Measurements from ENCODE around the gene SLC38A1. TPM values are rescaled to one million over a fixed set of nuclear protein-coding genes. Genes with fewer than 3 reads are reported as not detected.

Gene SLC38A1
- polyA plus RNA-seq, 2 of the 4 experiments (the other 2 are of a cell fraction) = 62.7 to 231 TPM

DNA sequence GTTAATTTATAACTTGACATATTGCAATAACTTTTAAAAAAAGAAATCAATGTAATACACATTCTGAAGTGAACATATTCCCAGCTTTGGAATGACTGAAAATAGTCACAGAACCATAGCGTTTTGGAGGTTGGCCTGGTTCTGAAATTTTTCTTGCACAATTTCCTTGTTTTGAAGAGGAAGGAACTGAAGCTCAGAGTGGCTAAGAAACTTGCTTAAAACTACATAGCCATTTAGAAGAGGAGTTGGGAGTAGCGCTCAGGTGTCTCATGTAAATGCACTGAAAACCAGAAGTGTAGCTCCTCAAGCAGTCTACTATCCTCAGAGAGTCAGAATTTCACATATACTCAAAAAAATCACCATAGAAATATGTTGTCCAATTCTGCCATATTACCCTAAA, 41.2 kb downstream of the SLC38A1 start (continued):
- TF ChIP-seq CHD2 (IDR thresholded peaks at IDR 0.05; ENCODE audit: low read length, partially characterized antibody) (no peak), HDAC2 (IDR thresholded peaks at IDR 0.05) (no peak), E2F6 (IDR thresholded peaks at IDR 0.05; ENCODE audit: borderline replicate concordance, low read depth) (no peak), ZC3H11A (IDR thresholded peaks at IDR 0.05) (no peak), HOXA7 (CRISPR knock-in tag; IDR thresholded peaks at IDR 0.05) (no peak)
- TF ChIP-seq, protein P1, sequence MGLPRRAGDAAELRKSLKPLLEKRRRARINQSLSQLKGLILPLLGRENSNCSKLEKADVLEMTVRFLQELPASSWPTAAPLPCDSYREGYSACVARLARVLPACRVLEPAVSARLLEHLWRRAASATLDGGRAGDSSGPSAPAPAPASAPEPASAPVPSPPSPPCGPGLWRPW (IDR thresholded peaks at IDR 0.05) = no peak

- Histone ChIP-seq H3K4me2 (no peak overlapping the region), H3K9me3 (no peaks in the 10 kb centered on the region), H3K4me1 (peaks cover 27% of the 10 kb centered on the region), H3K27ac (no peak overlapping the region), H3K4me3 (no peak overlapping the region)
- ATAC-seq (no peak), FAIRE-seq (no peak), DNase-seq (ENCODE audit: low read depth in 1 of 2, low spot score in 1 of 2) (no peak)
- TF ChIP-seq CBX8 (IDR thresholded peaks at IDR 0.05) (no peak), MAFK (IDR thresholded peaks at IDR 0.05; ENCODE audit: partially characterized antibody) (no peak), EHMT2 (IDR thresholded peaks at IDR 0.05; ENCODE audit: low read depth) (no peak)
- TF ChIP-seq, protein P2, sequence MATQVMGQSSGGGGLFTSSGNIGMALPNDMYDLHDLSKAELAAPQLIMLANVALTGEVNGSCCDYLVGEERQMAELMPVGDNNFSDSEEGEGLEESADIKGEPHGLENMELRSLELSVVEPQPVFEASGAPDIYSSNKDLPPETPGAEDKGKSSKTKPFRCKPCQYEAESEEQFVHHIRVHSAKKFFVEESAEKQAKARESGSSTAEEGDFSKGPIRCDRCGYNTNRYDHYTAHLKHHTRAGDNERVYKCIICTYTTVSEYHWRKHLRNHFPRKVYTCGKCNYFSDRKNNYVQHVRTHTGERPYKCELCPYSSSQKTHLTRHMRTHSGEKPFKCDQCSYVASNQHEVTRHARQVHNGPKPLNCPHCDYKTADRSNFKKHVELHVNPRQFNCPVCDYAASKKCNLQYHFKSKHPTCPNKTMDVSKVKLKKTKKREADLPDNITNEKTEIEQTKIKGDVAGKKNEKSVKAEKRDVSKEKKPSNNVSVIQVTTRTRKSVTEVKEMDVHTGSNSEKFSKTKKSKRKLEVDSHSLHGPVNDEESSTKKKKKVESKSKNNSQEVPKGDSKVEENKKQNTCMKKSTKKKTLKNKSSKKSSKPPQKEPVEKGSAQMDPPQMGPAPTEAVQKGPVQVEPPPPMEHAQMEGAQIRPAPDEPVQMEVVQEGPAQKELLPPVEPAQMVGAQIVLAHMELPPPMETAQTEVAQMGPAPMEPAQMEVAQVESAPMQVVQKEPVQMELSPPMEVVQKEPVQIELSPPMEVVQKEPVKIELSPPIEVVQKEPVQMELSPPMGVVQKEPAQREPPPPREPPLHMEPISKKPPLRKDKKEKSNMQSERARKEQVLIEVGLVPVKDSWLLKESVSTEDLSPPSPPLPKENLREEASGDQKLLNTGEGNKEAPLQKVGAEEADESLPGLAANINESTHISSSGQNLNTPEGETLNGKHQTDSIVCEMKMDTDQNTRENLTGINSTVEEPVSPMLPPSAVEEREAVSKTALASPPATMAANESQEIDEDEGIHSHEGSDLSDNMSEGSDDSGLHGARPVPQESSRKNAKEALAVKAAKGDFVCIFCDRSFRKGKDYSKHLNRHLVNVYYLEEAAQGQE (IDR thresholded peaks at IDR 0.05) = no peak
- WGBS (ENCODE audit: missing lambda C conversion rate) = 86% methylated on average over 1 of the region's 1 CpG
- POLR2A ChIA-PET = no interaction called here
- CTCF ChIA-PET = interaction anchor here (1.1 to 1.2 kb wide), 2 partner anchors 39 to 99 kb away, joined by 3 read pairs; no protein-coding TSS in a partner anchor
Measured at GRCh38 chr12:46224386-46224785, 44.5 kb downstream of the SLC38A1 start.

DNA sequence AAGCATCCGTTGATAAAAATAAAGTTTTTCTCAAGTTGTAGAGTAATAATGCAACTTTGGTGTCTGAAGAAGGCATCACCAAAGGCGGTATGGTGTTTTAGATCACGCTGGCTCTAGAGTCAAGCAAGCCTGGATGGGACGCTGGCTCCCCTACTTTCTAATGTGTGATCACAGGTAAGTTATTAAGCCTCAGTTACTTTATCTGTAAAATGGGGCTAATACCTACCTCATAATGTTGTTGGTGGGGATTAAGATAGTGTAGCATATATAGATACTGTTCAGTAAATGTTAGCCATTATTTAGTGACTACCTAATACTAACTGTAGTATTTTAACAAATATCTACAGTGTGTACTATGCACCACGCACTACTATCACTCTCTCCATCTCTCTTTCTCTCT, 45.8 kb downstream of the SLC38A1 start:
- Histone ChIP-seq H3K4me2 (no peak overlapping the region), H3K4me3 (no peak overlapping the region), H3K27ac (no peak overlapping the region), H3K9me3 (no peaks in the 10 kb centered on the region), H3K4me1 (peaks cover 27% of the 10 kb centered on the region)
- ATAC-seq (no peak), DNase-seq (ENCODE audit: low read depth in 1 of 2, low spot score in 1 of 2) (no peak), FAIRE-seq (no peak)
- CTCF ChIA-PET = interaction anchor here (1.4 kb wide), 1 partner anchor 10 kb away, joined by 3 read pairs; no protein-coding TSS in a partner anchor
- no peak for TF ChIP-seq FOSL2 (IDR thresholded peaks at IDR 0.05)
- TF ChIP-seq FOSL2 (CRISPR knock-in tag; IDR thresholded peaks at IDR 0.05) = no peak
- TF ChIP-seq EHF (CRISPR knock-in tag; IDR thresholded peaks at IDR 0.05) = no peak
- TF ChIP-seq HOXB13 (CRISPR knock-in tag; IDR thresholded peaks at IDR 0.05; ENCODE audit: low read depth) = no peak
- 94% methylated on average over 5 of the region's 5 CpGs for WGBS (ENCODE audit: missing lambda C conversion rate)
- POLR2A ChIA-PET = no interaction called here

GRCh38 chr12:46222636-46223035, 46.2 kb downstream of the SLC38A1 start:
- no peak overlapping the region for H3K27ac ChIP-seq
- ATAC-seq = no peak
- no peak overlapping the region for H3K4me3 ChIP-seq
- FAIRE-seq = no peak
- no peak overlapping the region for H3K4me2 ChIP-seq
- H3K9me3 ChIP-seq = no peaks in the 10 kb centered on the region
- TF ChIP-seq RAD21 (conservative IDR thresholded peaks at IDR 0.05 in 1 of 2, IDR thresholded peaks at IDR 0.05 in 1 of 2) = no peak
- no peak for TF ChIP-seq ZSCAN20 (CRISPR knock-in tag; IDR thresholded peaks at IDR 0.05)
- no peak for TF ChIP-seq CEBPB (IDR thresholded peaks at IDR 0.05)
- no peak for TF ChIP-seq TFCP2L1 (CRISPR knock-in tag; IDR thresholded peaks at IDR 0.05)
- 82% methylated on average over 1 of the region's 1 CpG for WGBS (ENCODE audit: missing lambda C conversion rate)
- CTCF ChIA-PET = interaction anchor here (1.4 kb wide), 1 partner anchor 11 kb away, joined by 3 read pairs; no protein-coding TSS in a partner anchor
- H3K4me1 ChIP-seq = peaks cover 24% of the 10 kb centered on the region
- POLR2A ChIA-PET = no interaction called here
- no peak for DNase-seq (ENCODE audit: low read depth in 1 of 2, low spot score in 1 of 2)
